Muscle layer of colon (tissue), 2 donors: Measurements from ENCODE around the gene PIP5K1C.

Experiments used
- H3K27ac ChIP-seq: one replicate; pipeline ENCODE4 v1.7.0; 2013; ENCODE audit warnings: low read depth, mild to moderate bottlenecking, low read length, moderate library complexity
- H3K27me3 ChIP-seq, 2 donors: one replicate each; pipeline ENCODE4 v1.7.0; 2013; ENCODE audit warnings: low read length in 2 of 2, mild to moderate bottlenecking in 2 of 2; ENCODE audit not compliant: insufficient read depth in 2 of 2, control insufficient read depth in 1 of 2
- H3K36me3 ChIP-seq: one replicate; pipeline ENCODE4 v1.7.0; 2013; ENCODE audit warnings: mild to moderate bottlenecking, low read length; ENCODE audit not compliant: insufficient read depth
- H3K4me1 ChIP-seq: one replicate; pipeline ENCODE4 v1.7.0; 2013; ENCODE audit warnings: mild to moderate bottlenecking, low read length; ENCODE audit not compliant: insufficient read depth
- H3K4me3 ChIP-seq, 2 donors: one replicate each; pipeline ENCODE4 v1.7.0; 2013; ENCODE audit warnings: low read length in 2 of 2, low read depth in 1 of 2, mild to moderate bottlenecking in 1 of 2, moderate library complexity in 1 of 2
- H3K9ac ChIP-seq: one replicate; pipeline ENCODE4 v1.7.0; 2013; ENCODE audit warnings: low read length
- H3K9me3 ChIP-seq: one replicate; pipeline ENCODE4 v1.7.0; 2013; ENCODE audit warnings: mild to moderate bottlenecking, low read length
- donor health status: abdominal sarcoma.
- donor health status: Adenocarcinoma of cecum.

Gene PIP5K1C

GRCh38 chr19:3661284-3662238 is 38.7 kb downstream of the PIP5K1C start:
- peaks cover 87% of the 10 kb centered on the region for H3K36me3 ChIP-seq
- no peaks in the 10 kb centered on the region for H3K9me3 ChIP-seq
- H3K4me3 ChIP-seq = no peak overlapping the region
- H3K27me3 ChIP-seq = no peaks in the 10 kb centered on the region
- H3K27ac ChIP-seq = no peak overlapping the region
- H3K9ac ChIP-seq = no peak overlapping the region
- H3K4me1 ChIP-seq = peaks cover 5% of the 10 kb centered on the region

GRCh38 chr19:3660493-3661219 is 39.6 kb downstream of the PIP5K1C start:
- no peak overlapping the region for H3K9ac ChIP-seq
- peaks cover 3% of the 10 kb centered on the region for H3K4me1 ChIP-seq
- no peak overlapping the region for H3K27ac ChIP-seq
- H3K4me3 ChIP-seq = no peak overlapping the region
- no peaks in the 10 kb centered on the region for H3K9me3 ChIP-seq
- peaks cover 86% of the 10 kb centered on the region for H3K36me3 ChIP-seq
- H3K27me3 ChIP-seq = no peaks in the 10 kb centered on the region

- no peak overlapping the region for H3K4me3 ChIP-seq
- no peaks in the 10 kb centered on the region for H3K9me3 ChIP-seq
- no peak overlapping the region for H3K9ac ChIP-seq
- no peaks in the 10 kb centered on the region for H3K27me3 ChIP-seq
- H3K36me3 ChIP-seq = peaks cover 77% of the 10 kb centered on the region
- H3K4me1 ChIP-seq = no peaks in the 10 kb centered on the region
- H3K27ac ChIP-seq = no peak overlapping the region
These were observed 40.5 kb downstream of the PIP5K1C start for GRCh38 chr19:3659746-3660112.

GRCh38 chr19:3658870-3659745 is 41.2 kb downstream of the PIP5K1C start:
- no peak overlapping the region for H3K4me3 ChIP-seq
- no peak overlapping the region for H3K27ac ChIP-seq
- no peaks in the 10 kb centered on the region for H3K27me3 ChIP-seq
- no peaks in the 10 kb centered on the region for H3K4me1 ChIP-seq
- H3K9ac ChIP-seq = no peak overlapping the region
- H3K36me3 ChIP-seq = peaks cover 71% of the 10 kb centered on the region
- H3K9me3 ChIP-seq = no peaks in the 10 kb centered on the region

- Histone ChIP-seq H3K36me3 (peaks cover 69% of the 10 kb centered on the region), H3K9ac (no peak overlapping the region)
These were observed 42.0 kb downstream of the PIP5K1C start for GRCh38 chr19:3658004-3658869.

GRCh38 chr19:3657395-3657769 is 42.9 kb downstream of the PIP5K1C start:
- no peaks in the 10 kb centered on the region for H3K27me3 ChIP-seq
- H3K4me3 ChIP-seq = no peak overlapping the region
- no peaks in the 10 kb centered on the region for H3K4me1 ChIP-seq
- H3K27ac ChIP-seq = no peak overlapping the region
- peaks cover 74% of the 10 kb centered on the region for H3K36me3 ChIP-seq
- no peaks in the 10 kb centered on the region for H3K9me3 ChIP-seq
- H3K9ac ChIP-seq = no peak overlapping the region

More at GRCh38 chr19:3658004-3658869, 42.0 kb downstream of the PIP5K1C start:
- H3K9me3 ChIP-seq = no peaks in the 10 kb centered on the region
- no peak overlapping the region for H3K4me3 ChIP-seq
- no peaks in the 10 kb centered on the region for H3K27me3 ChIP-seq
- no peak overlapping the region for H3K27ac ChIP-seq
- no peaks in the 10 kb centered on the region for H3K4me1 ChIP-seq

- H3K36me3 ChIP-seq = peaks cover 75% of the 10 kb centered on the region
- H3K27ac ChIP-seq = no peak overlapping the region
- H3K27me3 ChIP-seq = no peaks in the 10 kb centered on the region
- H3K4me1 ChIP-seq = no peaks in the 10 kb centered on the region
- no peaks in the 10 kb centered on the region for H3K9me3 ChIP-seq
- no peak overlapping the region for H3K4me3 ChIP-seq
- H3K9ac ChIP-seq = no peak overlapping the region
These were observed 43.4 kb downstream of the PIP5K1C start for GRCh38 chr19:3656747-3657394.

- Histone ChIP-seq H3K4me3 (no peak overlapping the region), H3K36me3 (peaks cover 77% of the 10 kb centered on the region), H3K4me1 (no peaks in the 10 kb centered on the region), H3K9me3 (no peaks in the 10 kb centered on the region), H3K27me3 (no peaks in the 10 kb centered on the region), H3K9ac (no peak overlapping the region), H3K27ac (peak overlapping the region; percentile 23)
These were observed 44.1 kb downstream of the PIP5K1C start for GRCh38 chr19:3656073-3656746.

- no peak overlapping the region for H3K4me3 ChIP-seq
- peaks cover 75% of the 10 kb centered on the region for H3K36me3 ChIP-seq
- H3K9me3 ChIP-seq = no peaks in the 10 kb centered on the region
- H3K4me1 ChIP-seq = no peaks in the 10 kb centered on the region
- no peak overlapping the region for H3K27ac ChIP-seq
- H3K27me3 ChIP-seq = no peaks in the 10 kb centered on the region
- no peak overlapping the region for H3K9ac ChIP-seq
These were observed 44.7 kb downstream of the PIP5K1C start for GRCh38 chr19:3655402-3656072.
